ENCODE data around the gene KIAA0513.

The KIAA0513 gene

DNA sequence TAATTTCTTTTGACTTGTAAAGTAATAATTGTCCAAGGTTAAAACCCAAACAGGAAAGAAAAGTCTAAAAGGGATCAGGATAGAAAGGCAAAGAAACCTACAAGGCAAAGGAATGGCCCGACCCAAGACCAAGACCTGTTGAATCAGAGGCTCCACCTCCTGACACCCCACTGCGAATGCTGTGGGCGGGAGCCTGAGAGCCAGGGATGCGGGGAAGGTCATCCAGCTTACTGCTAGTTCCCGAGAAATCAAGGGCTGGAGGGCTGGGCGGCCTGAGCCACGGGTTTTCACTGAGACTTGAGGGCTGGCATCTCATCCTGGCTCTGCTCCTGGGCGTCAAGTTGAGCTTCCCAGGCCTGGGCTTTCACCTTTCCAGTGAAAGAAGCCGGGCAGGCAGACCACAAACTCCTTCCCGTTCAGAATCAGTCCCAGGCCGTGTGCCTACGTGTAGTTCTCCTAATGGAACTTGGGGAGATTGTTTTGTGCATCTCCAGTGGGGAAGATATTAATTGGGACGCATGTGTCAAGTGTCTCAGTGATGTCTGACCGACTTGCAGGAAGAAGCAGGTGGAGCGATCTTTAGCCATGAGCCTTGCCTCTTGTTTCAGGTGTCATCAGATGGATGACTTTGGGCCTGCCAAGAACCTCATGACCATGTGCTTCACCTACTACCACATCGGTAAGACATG lies 47.8 kb downstream of the KIAA0513 start:
- DNase-seq: no peak

DNA sequence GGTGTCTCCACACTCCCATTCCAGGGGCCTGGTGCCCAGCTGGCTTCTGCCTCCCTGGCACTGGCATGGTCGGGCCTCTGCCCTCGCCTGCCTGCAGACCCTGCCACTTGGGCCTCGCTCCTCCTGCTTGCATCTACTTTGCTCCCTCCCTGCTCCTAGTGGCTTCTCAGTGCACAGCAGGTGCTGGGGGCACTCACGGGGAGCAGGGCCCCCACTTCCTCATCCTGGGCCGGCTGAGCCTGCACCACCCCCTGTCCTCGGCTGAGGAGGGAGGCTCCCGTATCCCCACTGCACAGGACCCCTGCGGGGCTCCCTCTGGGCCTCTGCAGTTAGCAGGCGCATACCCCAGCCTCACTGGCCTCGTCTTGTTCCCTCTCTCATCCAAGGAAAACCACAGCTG lies 49.4 kb downstream of the KIAA0513 start:
- DNase-seq: no peak

DNA sequence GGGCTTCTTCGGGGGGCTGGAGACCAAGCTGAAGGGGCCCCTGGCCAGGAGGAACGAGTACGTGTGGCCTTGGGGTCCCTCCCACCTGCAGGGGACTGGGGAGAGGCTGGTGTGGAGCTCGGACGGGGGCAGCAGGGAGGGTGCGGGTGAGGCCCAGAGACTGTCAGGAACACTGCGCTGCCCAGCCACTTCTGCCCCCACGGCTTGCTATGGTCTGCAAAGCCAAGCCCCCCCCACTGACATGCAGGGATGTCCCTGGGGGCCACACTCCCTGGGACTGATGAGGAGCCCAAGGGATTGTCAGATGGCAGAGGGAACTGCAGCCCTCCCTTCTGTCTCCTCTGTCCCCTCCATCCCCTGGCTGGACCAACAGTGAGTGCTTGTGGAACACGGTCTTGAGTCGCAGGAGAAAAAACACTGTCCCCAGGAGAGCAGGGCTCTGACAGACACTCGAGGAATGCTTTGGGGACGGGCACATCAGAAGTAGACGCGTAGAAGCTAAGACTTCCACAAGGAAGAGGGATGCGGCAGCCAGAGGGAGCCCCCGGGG lies 50.1 kb downstream of the KIAA0513 start:
- no peak for DNase-seq

DNA sequence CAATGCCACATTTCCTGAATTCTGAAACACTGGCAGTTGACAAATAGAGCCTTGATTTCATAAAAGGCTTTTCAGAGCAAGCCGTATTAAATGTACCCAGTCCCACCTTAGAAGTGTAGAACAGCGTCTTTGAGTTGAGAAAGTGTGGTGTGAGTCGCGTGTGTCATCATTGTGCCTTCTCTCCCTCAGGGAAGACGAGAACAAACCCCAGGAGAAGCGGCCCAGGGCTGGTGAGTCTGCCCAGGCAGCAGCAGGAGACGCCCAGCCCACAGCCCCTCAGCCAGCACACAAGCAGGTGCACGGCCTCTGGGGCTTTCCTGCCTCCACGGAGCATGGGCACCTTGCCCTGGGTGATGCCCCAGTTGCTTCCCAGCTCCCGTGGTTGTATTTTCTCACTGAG lies 50.6 kb downstream of the KIAA0513 start:
- no peak for DNase-seq

DNA sequence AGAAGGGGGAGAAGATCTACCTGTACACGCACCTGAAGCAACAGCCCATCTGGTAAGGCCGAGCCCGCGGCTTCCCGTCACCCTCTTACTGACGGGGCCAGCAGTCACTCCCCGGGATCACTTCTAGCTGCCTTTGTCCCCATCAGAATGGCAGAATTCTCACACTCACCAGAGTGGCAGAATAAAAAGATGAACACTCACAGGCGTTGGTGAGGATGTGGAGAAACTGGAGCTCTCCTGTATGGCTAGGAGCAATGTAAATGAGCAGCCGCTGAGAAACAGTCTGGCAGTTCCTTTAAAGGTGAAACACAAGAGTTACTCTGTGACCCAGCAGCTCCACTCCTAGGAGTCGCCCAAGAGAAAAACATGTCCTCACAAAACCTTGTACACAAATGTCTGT lies 51.4 kb downstream of the KIAA0513 start:
- no peak for DNase-seq

DNA sequence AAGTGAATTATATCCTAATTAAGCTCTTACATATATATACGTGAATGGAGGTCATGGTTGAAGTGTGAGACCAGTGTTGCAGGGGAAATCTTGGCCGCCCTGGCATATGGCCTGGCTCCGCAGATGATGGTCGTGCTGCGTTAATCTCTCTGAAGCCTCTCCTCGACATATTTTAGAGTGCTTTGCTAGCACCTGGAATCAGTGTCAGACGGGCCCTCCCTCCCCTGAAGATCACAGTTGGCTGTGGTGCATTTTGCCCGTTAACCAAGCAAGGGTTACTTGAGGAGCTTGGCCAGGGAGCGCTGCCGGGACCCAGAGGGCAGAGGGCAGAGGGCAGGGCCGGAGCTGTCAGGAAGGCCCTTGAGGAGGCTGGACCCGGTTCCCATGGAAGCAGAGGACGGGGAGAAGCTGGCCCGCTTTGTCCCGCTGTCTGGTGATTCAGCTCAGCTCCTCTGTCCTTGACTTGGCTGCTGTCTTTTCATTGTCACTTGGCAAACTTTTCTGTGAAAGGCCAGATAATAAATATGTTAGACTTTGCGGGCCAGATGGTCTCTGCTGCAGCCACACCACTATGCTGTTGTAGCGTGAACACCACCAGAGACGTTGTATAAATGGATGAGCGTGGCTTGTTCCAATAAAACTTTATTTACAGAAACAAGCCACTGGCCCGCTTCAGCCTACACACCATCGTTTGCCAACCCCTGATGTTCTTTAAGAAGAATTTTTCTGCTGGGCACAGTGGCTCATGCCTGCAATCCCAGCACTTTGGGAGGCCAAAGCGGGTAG lies 52.4 kb downstream of the KIAA0513 start:
- no peak for DNase-seq

DNA sequence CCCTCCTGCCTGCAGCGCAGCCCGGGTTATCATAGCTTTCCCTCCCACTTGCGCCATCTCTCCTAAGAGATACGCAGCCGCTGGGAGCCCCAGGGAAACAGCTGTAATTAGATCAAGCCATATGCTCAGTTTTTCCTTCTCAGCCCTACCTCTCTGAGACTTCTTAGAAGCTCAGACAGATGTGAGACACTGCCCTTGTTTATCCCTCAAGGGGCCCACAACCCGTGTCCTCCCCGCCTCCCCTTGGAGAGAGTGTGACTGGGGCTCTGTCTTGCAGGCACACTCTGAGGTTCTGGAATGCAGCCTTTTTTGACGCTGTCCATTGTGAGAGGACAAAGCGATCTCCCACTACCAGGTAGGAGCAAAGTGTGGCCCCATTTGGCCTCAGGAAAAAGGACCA lies 53.4 kb downstream of the KIAA0513 start:
- no peak for DNase-seq

DNA sequence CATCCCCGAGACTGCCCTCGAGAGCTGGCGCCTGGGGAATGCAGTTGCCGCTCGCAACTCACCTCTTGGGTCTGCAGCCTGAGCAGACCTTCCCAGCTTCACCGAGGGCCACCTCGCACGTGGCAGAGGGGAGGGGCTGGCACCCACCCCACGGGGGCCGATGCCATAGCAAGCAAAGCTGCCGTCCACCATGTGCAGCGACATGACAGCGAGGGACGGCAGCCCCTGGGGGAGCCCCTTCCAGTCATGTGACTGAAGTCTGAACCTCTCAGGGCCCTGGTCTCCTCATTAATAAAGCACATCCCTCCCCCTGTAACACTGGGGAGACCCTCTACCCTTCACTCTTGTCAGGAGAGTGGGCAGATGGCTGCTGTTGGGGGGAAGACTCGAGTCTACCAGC lies 54.2 kb downstream of the KIAA0513 start:
- no peak for DNase-seq

DNA sequence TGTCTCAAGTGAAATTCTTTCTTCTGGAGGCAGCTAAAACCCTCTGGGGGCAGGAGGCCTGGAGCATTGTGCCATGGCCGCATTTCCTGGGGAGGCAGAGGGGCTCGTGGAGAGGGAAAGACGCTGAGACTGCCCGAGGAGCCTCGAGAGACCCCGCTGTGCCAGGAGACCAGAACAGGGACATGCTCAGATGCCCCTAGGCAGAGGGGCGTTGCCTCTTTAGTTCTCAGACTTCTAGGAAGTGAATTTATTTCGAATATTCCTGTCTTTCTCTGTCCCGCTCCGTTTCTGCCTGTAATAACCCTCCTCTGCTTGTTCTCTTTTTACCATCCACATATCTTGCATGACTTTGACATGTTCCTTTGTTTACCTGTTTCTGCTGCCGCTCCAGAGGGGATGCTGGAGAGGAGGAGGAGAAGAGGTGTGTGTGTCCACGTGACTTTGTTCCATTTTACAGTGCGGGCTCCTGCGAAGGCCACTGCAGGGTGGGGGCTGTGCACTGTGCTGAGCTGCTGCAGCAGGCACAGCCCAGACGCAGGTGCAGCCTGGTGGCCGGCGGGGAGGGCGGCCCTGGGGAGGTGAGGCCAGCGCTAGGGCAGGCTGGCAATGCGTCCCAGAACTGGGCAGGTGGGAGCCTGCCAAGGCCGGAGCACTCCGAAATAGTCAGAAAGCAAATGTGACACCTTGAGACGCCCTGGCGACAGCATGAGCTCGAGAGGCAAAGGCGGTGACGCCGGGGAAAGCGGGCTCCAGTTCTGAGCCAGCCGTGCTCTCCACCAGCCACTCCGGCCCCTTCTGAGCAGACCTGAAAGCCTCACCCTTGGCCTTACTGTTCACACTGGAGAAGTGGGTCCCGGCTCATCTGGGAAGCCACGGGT lies 54.8 kb downstream of the KIAA0513 start:
- no peak for DNase-seq

DNA sequence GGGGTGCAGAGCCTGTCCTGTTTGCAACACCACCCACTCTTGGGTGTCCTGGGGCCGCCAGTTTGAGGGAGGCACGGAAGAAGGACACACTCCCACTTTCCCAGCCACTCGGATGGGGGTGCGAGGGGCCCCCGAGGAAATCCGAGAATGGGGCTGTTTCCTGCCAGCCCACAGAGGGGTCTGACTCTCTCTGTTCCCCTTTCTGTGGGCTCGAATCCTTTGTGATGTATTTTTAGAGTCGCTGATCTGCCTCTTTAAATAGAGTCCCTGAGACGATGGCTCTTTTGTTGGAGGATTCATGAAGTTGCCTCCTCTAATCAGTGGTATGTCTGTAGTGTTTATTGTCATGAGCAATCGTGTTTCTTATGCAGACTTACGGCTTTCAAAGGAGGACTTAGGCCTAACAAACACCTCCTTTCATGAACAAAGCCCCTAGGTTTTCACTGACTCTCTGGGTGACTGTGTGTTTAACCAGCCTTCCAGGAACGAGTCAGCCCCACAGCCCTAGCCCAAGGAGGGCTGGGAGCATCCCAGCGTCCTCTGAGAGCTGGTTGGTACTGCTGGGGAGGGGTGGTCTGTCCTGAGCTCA lies 55.5 kb downstream of the KIAA0513 start:
- no peak for DNase-seq

DNA sequence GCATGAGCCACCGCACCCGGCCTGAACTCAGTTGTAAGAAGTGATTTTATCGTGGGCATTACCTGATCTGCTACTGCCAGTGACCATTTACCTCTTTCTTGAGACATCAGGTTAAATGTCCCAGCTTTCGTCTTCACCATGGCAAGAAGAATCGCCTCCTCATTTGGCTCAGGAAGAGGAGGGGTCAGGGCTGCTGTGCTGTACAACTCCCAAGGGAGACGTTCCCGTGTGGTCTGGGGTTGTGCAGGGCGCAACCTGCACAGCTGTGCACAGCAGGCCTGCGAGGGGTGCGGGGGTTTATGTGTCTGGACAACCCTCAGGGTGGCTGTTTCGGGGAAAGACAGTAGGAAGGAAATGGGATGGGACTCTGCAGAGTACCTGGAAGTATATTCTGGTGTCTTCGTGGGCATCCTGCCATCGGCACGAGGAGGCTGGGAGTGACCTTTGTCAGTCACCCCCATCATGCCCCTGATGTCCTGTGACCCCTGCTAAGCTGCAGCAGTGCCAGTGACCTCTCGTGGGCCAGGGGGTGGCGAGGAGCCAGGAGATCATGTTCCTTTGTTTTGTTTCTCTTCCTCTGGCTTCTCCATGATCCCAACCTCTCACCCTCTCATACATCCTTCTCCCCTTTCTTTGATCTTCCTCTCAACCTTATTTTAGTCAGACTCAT lies 57.4 kb downstream of the KIAA0513 start:
- no peak for DNase-seq

DNA sequence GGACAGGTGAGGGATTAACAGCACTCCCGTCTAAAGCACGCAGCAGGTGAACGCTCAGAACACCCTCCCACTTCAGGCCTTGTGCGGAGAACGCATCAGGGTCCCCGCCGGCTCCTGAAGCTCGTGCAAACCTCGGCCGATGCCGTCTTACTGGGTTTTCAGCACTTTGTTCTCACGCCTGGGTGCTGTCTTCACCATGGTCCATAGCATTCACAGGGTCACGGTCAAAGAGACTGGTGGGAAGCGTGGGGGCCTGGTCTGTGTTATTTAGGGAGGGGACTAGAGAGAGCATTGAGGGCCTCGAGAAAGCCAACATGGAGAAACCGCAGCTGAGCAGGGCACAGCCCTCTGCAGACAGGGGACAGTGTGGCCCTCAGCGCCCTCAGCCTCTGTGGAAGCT lies 58.1 kb downstream of the KIAA0513 start:
- DNase-seq: no peak

DNA sequence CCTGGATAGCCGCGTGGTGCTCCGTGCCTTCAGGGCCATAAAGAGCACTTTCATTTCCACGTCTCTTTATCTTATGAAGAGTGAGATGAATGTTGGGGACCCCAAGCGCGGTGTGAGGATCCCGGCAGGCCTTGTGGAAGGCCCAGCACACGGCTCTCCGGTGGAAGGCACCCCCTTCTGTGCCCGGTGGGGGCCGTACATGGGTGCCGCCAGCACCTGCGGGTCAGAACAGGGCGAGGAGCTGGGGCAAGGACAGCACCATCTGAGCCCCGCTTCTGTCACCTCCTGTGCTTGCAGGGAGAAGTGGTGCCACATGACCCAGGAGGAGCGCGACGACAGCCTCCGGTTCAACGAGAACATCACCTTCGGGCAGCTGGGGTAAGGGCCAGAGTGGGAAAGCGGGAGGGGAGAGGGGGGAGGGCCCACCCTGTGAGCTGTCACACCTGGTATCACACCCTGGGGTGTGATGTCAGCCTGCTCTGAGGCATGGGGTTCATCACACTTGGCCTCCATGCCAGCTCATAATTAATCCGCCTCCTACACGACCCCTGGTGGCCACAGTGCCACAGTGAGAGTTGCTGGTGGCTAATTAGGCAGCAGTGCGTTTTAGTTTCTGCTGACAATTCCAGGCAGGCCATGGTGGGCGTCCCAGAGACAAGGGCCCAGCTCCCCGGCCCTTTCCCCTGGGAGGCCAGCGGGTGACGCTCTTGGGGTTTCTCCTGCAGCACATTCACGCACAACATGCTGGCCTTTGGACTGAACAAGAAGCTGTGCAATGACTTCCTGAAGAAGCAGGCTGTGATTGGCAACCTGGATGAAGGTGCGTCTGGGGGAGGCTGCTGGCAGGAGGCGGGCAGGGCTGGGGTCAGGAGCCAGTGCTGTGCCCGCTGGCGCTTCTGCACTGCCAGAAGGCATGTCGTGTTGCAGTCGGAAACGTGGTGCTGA lies 59.0 kb downstream of the KIAA0513 start:
- peak; percentile 81 for DNase-seq

DNA sequence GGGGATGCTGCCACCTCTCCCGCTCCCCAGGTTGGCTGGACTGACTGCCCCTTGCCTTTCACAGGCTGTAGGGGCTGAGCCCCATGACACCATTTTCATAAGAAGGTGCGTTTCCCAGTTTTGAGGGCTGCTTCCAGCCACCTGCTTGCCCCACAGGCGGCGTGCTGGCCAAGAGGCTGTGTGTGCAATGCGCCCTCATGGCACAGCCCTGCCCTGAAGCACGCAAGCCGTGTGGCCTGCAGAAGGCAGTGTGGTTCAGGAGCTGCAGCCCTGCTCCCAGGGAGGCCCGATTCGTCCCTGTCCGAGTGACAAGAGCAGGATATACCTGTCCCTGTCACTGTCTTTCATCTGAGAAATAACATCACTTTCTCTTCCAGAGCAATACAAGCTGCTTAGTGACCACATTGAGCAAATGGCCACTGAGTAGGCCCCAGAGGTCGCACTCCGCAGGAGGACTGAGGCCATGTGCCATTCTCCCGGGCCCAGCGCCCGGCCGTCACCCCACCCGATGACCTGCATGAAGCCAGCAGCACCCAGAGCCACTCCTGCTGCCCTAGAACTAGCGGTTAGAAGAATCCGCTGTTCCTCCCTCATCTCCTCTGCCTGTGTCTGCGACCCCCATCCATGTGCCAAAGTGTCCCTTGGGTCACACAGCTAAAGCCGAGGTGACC lies 60.4 kb downstream of the KIAA0513 start:
- DNase-seq: no peak

DNA sequence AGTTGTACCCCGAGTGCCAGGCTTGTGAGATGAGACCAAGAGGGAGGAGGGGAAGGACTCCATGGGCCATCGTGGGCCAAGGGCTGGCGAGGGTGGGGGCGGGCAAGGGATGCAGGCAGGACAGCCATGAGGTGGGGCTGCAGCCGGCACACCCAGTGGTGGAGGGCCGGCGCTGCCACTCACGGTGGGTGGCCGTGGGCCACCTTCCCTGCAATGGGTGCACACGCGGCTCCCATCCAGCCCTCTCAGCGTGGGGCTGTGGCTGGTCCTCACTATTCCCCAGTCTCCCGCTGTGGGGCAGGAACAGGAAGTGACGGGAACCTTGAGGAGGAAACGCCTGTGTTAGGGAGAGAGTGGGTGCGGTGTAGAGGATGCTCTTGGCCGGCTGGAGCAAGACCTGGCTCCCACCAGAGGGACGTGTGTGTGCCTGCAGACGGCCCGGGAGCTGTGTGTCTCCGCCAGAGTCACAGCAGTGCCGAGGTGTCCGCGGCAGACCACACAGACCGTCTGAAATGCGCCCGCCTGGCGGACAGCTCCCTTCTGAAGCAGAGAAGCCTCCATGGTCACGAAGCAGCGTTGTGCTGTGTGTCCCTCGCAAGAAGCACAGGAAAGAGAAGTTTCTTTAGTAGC lies 61.1 kb downstream of the KIAA0513 start:
- DNase-seq: no peak

DNA sequence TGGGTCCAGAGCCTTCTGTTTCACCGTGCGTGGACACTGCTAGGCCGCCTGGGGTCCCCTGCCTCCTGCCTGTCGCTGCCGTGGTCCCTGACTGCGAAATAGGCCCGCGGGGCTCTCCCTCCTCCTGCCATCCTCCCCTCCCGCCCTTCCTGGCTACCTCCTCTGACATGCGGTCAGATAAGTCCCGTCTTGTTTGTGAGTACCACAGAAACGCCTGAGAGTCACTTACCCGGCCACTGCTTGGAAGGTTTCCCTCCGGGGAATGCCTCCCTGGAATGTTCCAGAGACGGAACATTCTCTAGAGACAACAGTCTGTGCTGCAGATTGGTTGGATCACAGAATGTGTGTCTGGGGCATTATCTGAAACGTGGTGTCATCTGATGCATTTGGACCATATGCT lies 61.9 kb downstream of the KIAA0513 start:
- DNase-seq: no peak

DNA sequence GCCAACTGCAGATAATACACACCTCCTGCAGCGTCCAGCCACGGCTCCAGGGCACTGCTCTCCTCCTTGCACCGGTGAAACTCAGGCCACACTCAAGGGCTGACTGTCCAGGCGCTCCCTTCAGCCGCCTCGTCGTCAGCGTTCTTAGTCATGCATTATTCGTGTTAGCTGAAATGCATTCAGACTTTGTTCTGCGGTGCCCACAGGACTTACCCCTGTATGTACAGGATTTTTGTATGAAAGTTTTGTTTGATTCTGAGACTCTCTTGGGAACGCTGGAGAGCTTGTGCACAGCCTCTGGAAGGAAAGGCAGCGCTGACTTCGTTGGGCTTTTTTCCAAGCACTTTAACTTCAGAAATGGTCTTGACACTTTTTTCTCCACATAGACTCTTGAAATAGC lies 62.6 kb downstream of the KIAA0513 start:
- DNase-seq: no peak

DNA sequence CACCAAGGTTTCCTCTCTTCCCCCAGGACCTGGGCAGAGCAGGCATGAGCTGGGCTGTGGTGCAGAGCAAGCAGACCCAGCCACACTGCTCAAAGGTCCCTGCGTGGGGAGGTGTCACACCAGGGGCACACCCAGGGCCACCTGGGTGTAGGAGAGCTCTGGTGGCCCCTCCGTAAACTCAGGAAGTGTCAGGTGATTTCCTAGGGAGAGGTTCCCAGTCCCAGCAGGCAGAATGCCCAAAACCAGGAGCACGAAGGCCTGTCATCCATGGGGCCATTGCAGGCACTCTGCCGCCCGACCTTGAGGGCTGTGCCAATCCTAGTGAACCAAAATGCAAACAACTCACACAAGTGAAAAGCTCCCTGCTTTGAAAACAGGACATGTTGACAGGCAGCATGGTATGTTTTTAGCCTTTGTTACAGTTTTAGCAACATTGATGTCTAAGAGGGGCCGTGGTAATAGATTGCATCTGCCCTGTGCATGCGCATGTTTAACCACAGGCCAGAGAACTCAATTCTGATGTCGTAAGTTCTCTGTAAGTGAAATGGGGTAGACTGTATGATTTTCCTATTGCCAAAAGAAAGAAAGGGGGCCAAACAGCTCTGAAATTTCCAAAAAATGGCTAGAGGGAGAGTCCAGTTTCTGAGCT lies 63.4 kb downstream of the KIAA0513 start:
- no peak for DNase-seq

DNA sequence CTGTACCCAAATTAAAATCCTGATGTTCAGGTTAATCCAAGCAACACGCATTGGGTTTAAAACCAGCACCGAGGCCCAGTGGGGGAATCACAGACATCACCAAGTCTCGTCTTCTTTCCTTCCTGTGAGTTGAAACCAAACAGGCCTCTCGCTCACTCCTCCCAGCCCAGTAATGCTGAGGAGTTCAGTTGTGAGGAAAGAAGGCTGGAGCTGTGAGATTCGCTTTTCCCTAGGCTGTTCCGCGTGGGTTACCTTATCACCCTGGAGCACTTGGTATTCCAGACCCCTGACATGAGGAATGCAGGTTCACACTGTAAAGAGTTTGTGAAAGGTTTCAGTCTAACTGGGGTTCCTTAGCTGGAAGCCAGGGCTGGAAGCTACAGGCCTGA lies 63.9 kb downstream of the KIAA0513 start:
- DNase-seq: no peak

DNA sequence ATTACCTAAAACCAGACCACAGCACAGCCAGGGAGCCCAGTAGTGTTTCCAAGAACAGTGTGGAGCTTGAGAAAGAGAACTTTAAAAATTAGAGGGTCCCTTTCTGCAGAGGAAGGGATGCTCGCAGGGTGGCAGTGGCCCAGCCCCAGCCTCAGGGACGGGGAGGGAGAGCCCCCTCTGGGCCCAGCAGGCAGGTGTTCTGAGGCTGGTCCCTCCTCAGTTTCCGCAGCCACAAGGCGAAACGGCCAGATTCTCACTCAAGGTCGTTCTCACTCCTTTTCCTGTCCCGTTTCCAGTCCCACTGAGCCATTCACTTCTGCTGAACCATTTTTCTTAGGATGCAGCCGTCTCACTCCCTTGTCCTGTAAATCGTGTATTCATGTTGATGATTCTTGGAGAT lies 64.7 kb downstream of the KIAA0513 start:
- DNase-seq: no peak
